ENCODE data around the gene TRMT1. TPM values are rescaled to one million over a fixed set of nuclear protein-coding genes. Genes with fewer than 3 reads are reported as not detected.
A peak's percentile ranks its signal among the peaks of the same experiment; 100 is the strongest.

The TRMT1 gene
- total RNA-seq, 4 donors from 2014 or later, result 19.4 to 42.5 (median 29.0) TPM

GRCh38 chr19:13082192-13083007 lies 34.1 kb downstream of the TRMT1 start:
- TF ChIP-seq POLR2A (IDR thresholded peaks at IDR 0.05), result no peak
- peak in 1 of 6 experiments; percentile 17 for TF ChIP-seq CTCF (IDR thresholded peaks at IDR 0.05)
- intact Hi-C loops (cut with DNase I), result no loop called here
- no peaks in the 10 kb centered on the region for H3K27me3 ChIP-seq
- no peaks in the 10 kb centered on the region for H3K9me3 ChIP-seq
- H3K4me3 ChIP-seq, result no peak overlapping the region
- DNase-seq, result no peak
- H3K4me1 ChIP-seq, result peaks cover 19 to 64% (median 29%) of the 10 kb centered on the region in 3 donors
- H3K27ac ChIP-seq, result peak overlapping the region in 3 of 4 donors; percentile 52 to 61 (median 59)
- peaks cover 15 to 100% (median 21%) of the 10 kb centered on the region in 3 donors for H3K36me3 ChIP-seq
- WGBS, 2 donors, result 61 to 78% methylated on average over 8 to 12 of the region's 14 CpGs

- TF ChIP-seq POLR2A (IDR thresholded peaks at IDR 0.05) (no peak), CTCF (IDR thresholded peaks at IDR 0.05) (no peak)
- no peak overlapping the region for H3K4me3 ChIP-seq
- WGBS, 2 donors, result 44 to 69% methylated on average over 3 to 10 of the region's 16 CpGs
- peaks cover 19 to 97% (median 25%) of the 10 kb centered on the region in 3 donors for H3K36me3 ChIP-seq
- H3K27me3 ChIP-seq, result no peaks in the 10 kb centered on the region
- peak overlapping the region; percentile 43 to 83 (median 74) for H3K27ac ChIP-seq
- no peak for DNase-seq
- H3K4me1 ChIP-seq, result peaks cover 24 to 77% (median 36%) of the 10 kb centered on the region in 3 donors
- intact Hi-C loops (cut with DNase I), result no loop called here
- no peaks in the 10 kb centered on the region for H3K9me3 ChIP-seq
Observed at GRCh38 chr19:13079542-13079986, 37.0 kb downstream of the TRMT1 start.

- Histone ChIP-seq H3K27me3 (no peaks in the 10 kb centered on the region), H3K9me3 (no peaks in the 10 kb centered on the region), H3K27ac (peak overlapping the region; percentile 43 to 83 (median 74)), H3K4me3 (no peak overlapping the region), H3K36me3 (peaks cover 13 to 97% (median 25%) of the 10 kb centered on the region in 3 donors), H3K4me1 (peaks cover 24 to 81% (median 36%) of the 10 kb centered on the region in 3 donors)
- TF ChIP-seq CTCF (IDR thresholded peaks at IDR 0.05) (no peak), POLR2A (IDR thresholded peaks at IDR 0.05) (no peak)
- intact Hi-C loops (cut with DNase I), result no loop called here
- 69 to 90% methylated on average over 2 to 5 of the region's 12 CpGs for WGBS, 2 donors
- no peak for DNase-seq
Observed at GRCh38 chr19:13078897-13079541, 37.5 kb downstream of the TRMT1 start.

- no peaks in the 10 kb centered on the region for H3K9me3 ChIP-seq
- intact Hi-C loops (cut with DNase I), result no loop called here
- peaks cover 7 to 97% (median 25%) of the 10 kb centered on the region in 3 donors for H3K36me3 ChIP-seq
- H3K27ac ChIP-seq, result peak overlapping the region; percentile 43 to 83 (median 74)
- TF ChIP-seq CTCF (IDR thresholded peaks at IDR 0.05), result no peak
- no peak for TF ChIP-seq POLR2A (IDR thresholded peaks at IDR 0.05)
- peaks cover 24 to 76% (median 36%) of the 10 kb centered on the region in 3 donors for H3K4me1 ChIP-seq
- 67 to 100% methylated on average over 1 to 2 of the region's 10 CpGs for WGBS, 2 donors
- H3K4me3 ChIP-seq, result no peak overlapping the region
- no peaks in the 10 kb centered on the region for H3K27me3 ChIP-seq
- DNase-seq, result no peak
Observed at GRCh38 chr19:13078381-13078780, 38.2 kb downstream of the TRMT1 start.

- peak overlapping the region in 2 of 4 donors; percentile 81 to 83 for H3K27ac ChIP-seq
- H3K4me1 ChIP-seq, result peaks cover 24 to 74% (median 32%) of the 10 kb centered on the region in 3 donors
- peaks cover 7 to 96% (median 25%) of the 10 kb centered on the region in 3 donors for H3K36me3 ChIP-seq
- H3K4me3 ChIP-seq, result no peak overlapping the region
- WGBS, 2 donors, result 53 to 58% methylated on average over 10 of the region's 11 CpGs
- TF ChIP-seq CTCF (IDR thresholded peaks at IDR 0.05) (no peak), POLR2A (IDR thresholded peaks at IDR 0.05) (no peak)
- no peaks in the 10 kb centered on the region for H3K27me3 ChIP-seq
- DNase-seq, result no peak
- no peaks in the 10 kb centered on the region for H3K9me3 ChIP-seq
- intact Hi-C loops (cut with DNase I), result no loop called here
Observed at GRCh38 chr19:13077240-13077639, 39.3 kb downstream of the TRMT1 start.
